Choroid plexus epithelial cell (primary cell): ENCODE measurements around the gene HEBP1.
A peak's percentile ranks its signal among the peaks of the same experiment; 100 is the strongest.

ENCODE experiments used
- DNase-seq: peaks from one replicate; pipeline ENCODE4 v3.0.0-alpha.2; 2010; ENCODE audit warnings: low read depth
- H3K4me3 ChIP-seq: 2 replicates; pipeline ENCODE4 v1.5.1; 2011; ENCODE audit warnings: low read depth, mild to moderate bottlenecking, control low read depth, low read length, moderate library complexity
- TF ChIP-seq, protein P1 (sequence below): conservative IDR thresholded peaks from 2 replicates; pipeline ENCODE4 v1.5.1; 2011; ENCODE audit warnings: low read depth, mild to moderate bottlenecking, control low read depth, inconsistent platforms, low read length, moderate library complexity

Gene HEBP1

DNA sequence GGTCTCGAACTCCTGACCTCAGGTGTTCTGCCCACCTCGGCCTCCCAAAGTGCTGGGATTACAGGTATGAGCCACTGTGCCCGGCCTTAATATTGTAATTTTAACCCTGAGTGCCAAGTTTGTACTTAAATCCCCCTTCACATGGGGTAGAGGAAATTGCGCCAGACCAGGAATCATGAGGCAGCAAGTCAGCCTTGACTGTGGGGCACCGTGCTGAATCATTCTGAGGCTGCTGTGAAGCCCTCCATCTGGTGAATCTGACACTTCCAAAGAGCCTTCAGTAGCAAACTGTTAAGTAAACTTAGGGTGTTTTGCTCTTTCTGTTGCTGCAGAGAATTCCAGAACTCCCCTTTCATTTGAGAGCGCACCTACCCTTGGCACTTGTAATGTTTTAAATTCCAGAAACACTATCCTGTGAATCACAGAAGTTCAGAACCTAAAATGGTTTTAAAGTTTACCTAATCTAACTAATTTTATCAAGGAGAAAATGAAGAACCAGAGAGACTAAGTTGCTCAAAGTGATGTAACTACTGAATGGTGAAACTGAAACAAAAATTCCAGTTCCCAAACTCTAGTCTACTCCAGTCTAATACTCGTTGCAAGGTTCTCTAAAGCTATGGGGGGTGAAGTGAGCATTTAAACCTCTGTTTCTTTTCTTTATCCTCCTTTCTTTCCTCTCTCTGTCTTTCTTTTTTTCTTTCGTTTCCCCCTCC lies 7.5 kb downstream of the HEBP1 start:
- H3K4me3 ChIP-seq: peak overlapping the region; percentile 37
- DNase-seq: peak; percentile 98
- TF ChIP-seq, protein P1, sequence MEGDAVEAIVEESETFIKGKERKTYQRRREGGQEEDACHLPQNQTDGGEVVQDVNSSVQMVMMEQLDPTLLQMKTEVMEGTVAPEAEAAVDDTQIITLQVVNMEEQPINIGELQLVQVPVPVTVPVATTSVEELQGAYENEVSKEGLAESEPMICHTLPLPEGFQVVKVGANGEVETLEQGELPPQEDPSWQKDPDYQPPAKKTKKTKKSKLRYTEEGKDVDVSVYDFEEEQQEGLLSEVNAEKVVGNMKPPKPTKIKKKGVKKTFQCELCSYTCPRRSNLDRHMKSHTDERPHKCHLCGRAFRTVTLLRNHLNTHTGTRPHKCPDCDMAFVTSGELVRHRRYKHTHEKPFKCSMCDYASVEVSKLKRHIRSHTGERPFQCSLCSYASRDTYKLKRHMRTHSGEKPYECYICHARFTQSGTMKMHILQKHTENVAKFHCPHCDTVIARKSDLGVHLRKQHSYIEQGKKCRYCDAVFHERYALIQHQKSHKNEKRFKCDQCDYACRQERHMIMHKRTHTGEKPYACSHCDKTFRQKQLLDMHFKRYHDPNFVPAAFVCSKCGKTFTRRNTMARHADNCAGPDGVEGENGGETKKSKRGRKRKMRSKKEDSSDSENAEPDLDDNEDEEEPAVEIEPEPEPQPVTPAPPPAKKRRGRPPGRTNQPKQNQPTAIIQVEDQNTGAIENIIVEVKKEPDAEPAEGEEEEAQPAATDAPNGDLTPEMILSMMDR: no peak

DNA sequence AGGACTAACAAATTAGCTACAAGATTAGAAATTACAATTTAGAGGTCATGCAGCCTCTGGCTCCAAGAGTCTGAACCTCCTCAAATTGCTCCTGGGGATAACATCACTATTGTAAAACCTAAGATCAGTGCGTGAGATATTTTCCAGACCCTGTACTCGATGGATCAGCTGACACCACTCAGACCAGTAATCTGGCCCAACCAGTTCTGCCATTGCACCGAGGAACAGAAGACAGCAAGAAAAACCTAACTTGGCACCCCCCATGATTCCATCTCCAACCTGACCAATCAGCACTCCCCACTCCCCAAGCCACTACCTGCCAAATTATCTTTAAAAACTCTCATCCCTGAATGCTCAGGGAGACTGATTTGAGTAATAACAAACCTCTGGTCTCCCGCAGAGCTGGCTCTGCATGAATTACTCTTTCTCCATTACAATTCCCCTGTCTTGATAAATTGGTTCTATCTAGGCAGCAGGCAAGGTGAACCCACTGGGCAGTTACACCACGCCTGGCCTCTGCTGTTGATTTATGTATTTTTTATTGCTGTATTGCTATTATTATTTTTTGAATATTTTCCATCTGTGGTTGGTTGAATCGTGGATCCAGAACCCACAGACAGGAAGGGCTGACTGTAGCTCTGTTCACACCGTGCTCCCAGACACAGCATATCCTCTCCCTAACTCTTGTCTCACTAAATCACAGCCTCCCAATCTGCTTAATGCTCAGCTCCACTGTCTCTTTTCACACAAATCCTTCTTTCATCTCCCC lies 9.2 kb downstream of the HEBP1 start:
- DNase-seq: peak; percentile 44
- TF ChIP-seq, protein P1: no peak
- no peak overlapping the region for H3K4me3 ChIP-seq

DNA sequence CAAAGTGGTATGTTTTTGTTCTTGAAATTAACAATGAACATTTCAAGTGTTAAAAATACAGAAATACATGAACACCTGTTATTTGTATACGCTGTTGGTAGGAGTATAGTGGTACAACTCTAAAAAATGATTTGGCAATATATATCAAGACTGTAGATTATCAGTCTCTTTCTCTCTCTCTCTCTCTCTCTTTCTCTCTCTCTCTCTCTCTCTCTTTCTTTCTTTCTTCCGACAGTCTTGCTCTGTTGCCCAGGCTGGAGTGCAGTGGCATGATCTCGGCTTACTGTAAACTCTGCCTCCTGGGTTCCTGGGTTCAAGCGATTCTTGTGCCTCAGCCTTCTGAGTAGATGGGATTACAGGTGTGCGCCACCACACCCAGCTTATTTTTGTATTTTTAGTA lies 12.6 kb downstream of the HEBP1 start:
- TF ChIP-seq, protein P1: no peak
- no peak for DNase-seq
- no peak overlapping the region for H3K4me3 ChIP-seq

DNA sequence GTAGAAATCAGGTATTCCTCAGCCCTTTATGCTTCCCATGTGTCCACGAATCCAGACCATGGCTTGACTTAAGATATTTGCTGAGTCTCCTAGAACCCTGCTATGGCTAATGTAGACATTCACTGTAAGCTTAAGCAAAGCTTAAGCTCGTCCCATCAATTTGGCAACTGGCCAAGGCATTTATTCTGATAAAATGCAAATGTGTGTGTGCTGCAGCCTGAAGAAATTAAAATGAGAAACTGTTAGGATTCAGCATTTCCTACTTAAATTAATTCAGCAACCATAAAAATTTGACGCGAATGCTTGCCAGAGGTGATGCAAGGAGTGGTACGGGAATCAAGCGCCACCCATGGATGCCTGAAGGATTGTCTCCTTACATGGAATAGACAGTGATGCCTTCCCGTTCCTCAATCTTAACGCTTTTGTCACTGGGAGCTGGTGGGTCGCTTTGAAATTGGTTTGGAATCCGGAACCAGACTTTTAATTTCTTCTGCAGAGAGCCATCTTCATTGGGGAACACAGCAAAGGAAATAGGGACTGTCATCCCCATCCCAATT lies 13.2 kb downstream of the HEBP1 start:
- no peak overlapping the region for H3K4me3 ChIP-seq
- no peak for DNase-seq
- TF ChIP-seq, protein P1: no peak

DNA sequence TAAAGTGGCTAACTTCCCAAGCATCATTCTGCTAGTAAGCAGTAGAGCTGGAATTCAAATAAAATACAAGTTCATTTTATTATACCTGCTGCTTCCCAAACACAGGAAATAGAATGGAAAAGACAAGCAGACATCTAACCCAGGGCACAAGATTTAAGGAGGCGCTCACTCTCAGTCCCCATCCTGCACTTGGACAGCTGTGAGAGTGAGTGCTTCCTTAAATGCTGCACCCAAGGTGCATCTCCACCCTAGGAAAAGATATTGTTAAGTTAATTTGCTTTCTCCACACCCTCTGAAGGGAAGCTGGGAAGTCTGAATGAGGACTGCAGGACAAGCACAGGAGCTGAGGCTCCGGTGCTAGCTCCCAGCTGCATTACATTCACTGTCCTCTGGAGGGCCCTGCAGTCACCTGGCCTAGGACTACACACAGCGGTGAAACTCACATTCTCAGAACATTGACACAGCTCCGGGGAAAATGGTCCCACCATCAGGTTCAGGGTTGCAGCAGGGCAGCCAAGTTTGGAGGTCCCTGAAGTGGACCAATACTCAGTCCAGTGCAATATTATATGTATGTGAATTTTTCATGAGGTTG lies 14.2 kb downstream of the HEBP1 start:
- peak; percentile 66 for DNase-seq
- H3K4me3 ChIP-seq: no peak overlapping the region
- TF ChIP-seq, protein P1: peak; percentile 77

DNA sequence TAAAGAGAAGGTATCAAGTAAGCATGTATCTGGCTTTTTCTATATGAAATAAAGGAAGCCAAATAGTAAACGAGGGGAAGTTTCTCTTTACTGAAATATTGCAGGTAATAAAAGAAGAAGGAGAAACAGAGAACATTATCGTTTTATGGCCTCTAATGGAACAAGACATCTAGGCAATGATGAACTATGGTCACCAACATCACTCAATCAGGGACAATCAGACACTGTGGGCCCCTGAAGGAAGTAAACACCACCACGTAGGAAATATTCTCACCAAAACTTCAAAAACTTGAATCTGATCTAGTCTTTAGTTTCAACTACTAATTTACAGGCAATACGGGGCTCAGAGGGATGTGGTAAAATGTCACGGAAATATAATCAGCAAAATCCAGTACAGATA lies 15.9 kb downstream of the HEBP1 start:
- DNase-seq: no peak
- H3K4me3 ChIP-seq: no peak overlapping the region
- TF ChIP-seq, protein P1: no peak
